ENCODE data around the gene IQCE. TPM values are rescaled to one million over a fixed set of nuclear protein-coding genes. Genes with fewer than 3 reads are reported as not detected.
"Not testable (repeated sequence)": the region's sequence is repeated elsewhere in the genome, so short reads cannot be mapped to it uniquely, and the experiment has no call there.

The IQCE gene
- total RNA-seq, 2 donors from 2014 or later, result 6.6 to 9.1 TPM

DNA sequence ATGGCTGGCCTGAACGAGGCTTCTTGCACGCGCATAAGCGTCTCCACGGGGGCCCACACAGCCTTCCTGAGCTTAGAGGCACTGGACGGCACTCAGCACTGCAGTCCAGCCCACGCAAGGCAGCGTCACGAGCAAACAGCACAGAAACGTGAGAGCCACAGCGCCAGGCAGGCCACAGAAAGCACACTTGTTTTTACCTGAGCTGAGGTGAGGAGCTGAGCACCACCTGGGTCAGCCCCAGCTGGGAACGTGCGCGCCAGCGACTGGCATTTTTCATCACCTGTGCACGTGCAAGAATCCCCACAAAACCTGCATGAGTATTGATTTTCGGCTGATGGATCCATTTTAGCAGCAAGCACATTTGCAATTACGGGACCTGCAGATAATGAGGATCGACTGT, 26.7 kb downstream of the IQCE start:
- H3K4me1 ChIP-seq, result no peaks in the 10 kb centered on the region
- TF ChIP-seq CTCF (IDR thresholded peaks at IDR 0.05), result no peak
- H3K4me3 ChIP-seq, result no peak overlapping the region
- no peak overlapping the region for H3K27ac ChIP-seq
- no peak for DNase-seq (ENCODE audit: low spot score)
- no peaks in the 10 kb centered on the region for H3K9me3 ChIP-seq
- H3K36me3 ChIP-seq, result peaks cover 20% of the 10 kb centered on the region
- H3K27me3 ChIP-seq, result no peaks in the 10 kb centered on the region

DNA sequence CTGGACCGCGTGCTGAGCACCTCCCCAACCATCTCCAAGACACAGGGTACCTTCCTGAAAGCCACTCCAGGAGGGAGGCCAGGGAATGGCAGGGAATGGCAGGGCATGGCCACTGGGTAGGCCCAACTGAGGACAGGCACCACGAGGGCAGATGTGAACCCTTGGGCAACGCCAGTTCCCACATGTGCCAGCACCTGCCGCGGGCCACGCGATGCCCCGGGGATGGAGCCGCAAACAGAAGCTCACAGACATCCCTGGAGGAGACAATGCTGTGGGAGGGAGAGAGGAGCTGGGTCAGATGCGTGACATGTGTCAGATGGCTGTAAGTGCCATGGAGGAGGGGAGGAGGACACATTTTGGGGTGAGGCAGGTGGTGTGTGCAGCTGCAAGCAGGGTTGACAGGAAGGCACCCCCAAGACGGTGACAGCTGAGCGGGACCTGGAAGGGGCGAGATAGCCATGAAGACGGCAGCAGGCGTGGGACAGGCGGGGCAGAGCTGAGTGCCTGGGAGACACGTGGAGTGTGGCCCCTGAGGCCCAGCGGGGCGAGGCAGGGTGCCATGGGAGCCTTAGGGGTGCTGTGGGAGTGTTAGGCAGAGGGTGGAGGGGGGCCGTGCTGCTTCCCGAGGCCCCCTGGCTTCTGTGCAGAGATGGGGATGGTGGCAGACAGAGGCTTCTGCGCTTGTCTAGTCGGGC, 27.7 kb downstream of the IQCE start:
- Histone ChIP-seq H3K27ac (no peak overlapping the region), H3K27me3 (no peaks in the 10 kb centered on the region), H3K36me3 (peaks cover 20% of the 10 kb centered on the region), H3K4me1 (no peaks in the 10 kb centered on the region), H3K9me3 (no peaks in the 10 kb centered on the region), H3K4me3 (no peak overlapping the region)
- TF ChIP-seq CTCF (IDR thresholded peaks at IDR 0.05), result no peak
- no peak for DNase-seq (ENCODE audit: low spot score)

DNA sequence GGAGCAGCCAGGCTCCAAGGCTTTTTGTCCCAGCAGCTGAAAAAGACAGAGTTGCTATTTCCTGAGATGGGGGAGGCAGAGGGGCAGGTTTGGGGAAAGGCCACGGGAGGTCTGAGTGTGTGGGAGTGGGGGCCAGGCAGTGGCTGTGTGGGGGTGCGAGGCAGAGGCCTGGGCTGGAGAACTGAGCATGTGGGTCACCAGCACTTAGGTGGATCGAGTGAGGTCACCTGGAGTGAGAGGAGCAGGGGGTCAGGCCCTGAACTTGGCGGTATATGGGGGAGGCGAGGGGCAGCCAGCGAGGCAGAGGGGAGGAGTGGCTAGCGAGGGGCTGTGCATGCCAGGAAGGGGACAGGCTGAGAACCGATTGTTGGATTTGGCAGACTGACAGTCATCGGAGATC, 28.4 kb downstream of the IQCE start:
- peaks cover 20% of the 10 kb centered on the region for H3K36me3 ChIP-seq
- no peaks in the 10 kb centered on the region for H3K4me1 ChIP-seq
- H3K27me3 ChIP-seq, result no peaks in the 10 kb centered on the region
- no peak overlapping the region for H3K27ac ChIP-seq
- no peak for TF ChIP-seq CTCF (IDR thresholded peaks at IDR 0.05)
- no peak overlapping the region for H3K4me3 ChIP-seq
- DNase-seq (ENCODE audit: low spot score), result no peak
- H3K9me3 ChIP-seq, result no peaks in the 10 kb centered on the region

DNA sequence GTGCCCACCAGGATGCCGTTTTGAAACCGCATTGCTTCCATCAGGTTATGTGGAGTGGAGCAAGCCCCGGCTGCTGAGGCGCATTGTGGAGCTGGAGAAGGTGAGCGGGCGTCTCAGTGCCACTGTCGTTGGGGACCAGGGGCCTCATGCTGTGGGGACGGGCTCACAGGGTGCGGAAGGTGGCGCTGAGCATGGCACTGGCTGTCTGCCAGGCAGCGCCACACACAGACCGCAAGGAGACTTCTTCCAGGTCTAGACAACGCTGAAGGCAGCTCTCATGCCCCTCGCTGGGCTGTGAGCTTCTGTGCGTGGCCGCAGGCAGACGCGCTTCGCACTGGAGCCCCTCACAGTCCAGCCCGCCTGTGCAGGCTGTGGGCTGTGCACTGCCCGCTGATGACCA, 29.0 kb downstream of the IQCE start:
- H3K36me3 ChIP-seq, result peaks cover 26% of the 10 kb centered on the region

GRCh38 chr7:2589341-2589740, 30.6 kb downstream of the IQCE start:
- H3K4me1 ChIP-seq, result no peaks in the 10 kb centered on the region
- TF ChIP-seq CTCF (IDR thresholded peaks at IDR 0.05), result no peak
- no peak overlapping the region for H3K27ac ChIP-seq
- no peaks in the 10 kb centered on the region for H3K27me3 ChIP-seq
- H3K9me3 ChIP-seq, result no peaks in the 10 kb centered on the region
- no peak overlapping the region for H3K4me3 ChIP-seq
- H3K36me3 ChIP-seq, result peaks cover 31% of the 10 kb centered on the region
- DNase-seq (ENCODE audit: low spot score), result no peak

More for the DNA sequence above, 29.0 kb downstream of the IQCE start:
- Histone ChIP-seq H3K9me3 (no peaks in the 10 kb centered on the region), H3K27me3 (no peaks in the 10 kb centered on the region), H3K4me1 (no peaks in the 10 kb centered on the region), H3K4me3 (no peak overlapping the region), H3K27ac (no peak overlapping the region)
- DNase-seq (ENCODE audit: low spot score), result no peak
- no peak for TF ChIP-seq CTCF (IDR thresholded peaks at IDR 0.05)

DNA sequence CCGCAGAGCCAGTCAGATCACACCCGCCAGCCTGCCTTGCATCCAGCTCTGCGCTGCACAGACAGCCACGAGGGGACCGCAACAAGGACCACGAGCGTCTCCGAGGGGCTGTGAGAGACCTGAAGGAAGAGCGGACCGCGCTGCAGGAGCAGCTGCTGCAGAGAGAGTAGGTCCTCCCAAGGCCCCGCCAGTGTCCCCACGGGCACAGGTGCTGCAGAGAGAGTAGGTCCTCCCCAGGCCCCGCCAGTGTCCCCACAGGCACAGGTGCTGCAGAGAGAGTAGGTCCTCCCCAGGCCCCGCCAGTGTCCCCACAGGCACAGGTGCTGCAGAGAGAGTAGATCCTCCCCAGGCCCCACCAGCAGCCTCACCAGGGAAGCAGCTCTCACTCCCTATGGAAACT, 31.2 kb downstream of the IQCE start:
- not testable (repeated sequence) for H3K27ac ChIP-seq
- peaks cover 31% of the 10 kb centered on the region for H3K36me3 ChIP-seq

More for the DNA sequence above, 31.2 kb downstream of the IQCE start:
- not testable (repeated sequence) for H3K9me3 ChIP-seq; H3K4me1 ChIP-seq; DNase-seq (ENCODE audit: low spot score); H3K4me3 ChIP-seq; H3K27me3 ChIP-seq

Measured in right atrium auricular region (tissue), 2 donors.